Choroid plexus epithelial cell (primary cell): ENCODE results near the gene SLC39A6.
"Not testable (repeated sequence)": the region's sequence is repeated elsewhere in the genome, so short reads cannot be mapped to it uniquely, and the experiment has no call there.

Experiments
- DNase-seq: peaks from one replicate; pipeline ENCODE4 v3.0.0-alpha.2; 2010; ENCODE audit warnings: low read depth
- H3K4me3 ChIP-seq: 2 replicates; pipeline ENCODE4 v1.5.1; 2011; ENCODE audit warnings: low read depth, mild to moderate bottlenecking, control low read depth, low read length, moderate library complexity
- CTCF ChIP-seq: conservative IDR thresholded peaks from 2 replicates; pipeline ENCODE4 v1.5.1; 2011; ENCODE audit warnings: low read depth, mild to moderate bottlenecking, control low read depth, inconsistent platforms, low read length, moderate library complexity

SLC39A6 gene

GRCh38 chr18:36104749-36105148, 24.4 kb downstream of the SLC39A6 start:
- no peak for DNase-seq
- TF ChIP-seq CTCF = no peak
- no peak overlapping the region for H3K4me3 ChIP-seq

- no peak for DNase-seq
- TF ChIP-seq CTCF = no peak
- H3K4me3 ChIP-seq = no peak overlapping the region
Measured at GRCh38 chr18:36101943-36102342, 27.2 kb downstream of the SLC39A6 start.

- DNase-seq = no peak
- no peak for TF ChIP-seq CTCF
- no peak overlapping the region for H3K4me3 ChIP-seq
Measured at GRCh38 chr18:36099311-36099710, 29.8 kb downstream of the SLC39A6 start.

GRCh38 chr18:36096955-36097354, 32.2 kb downstream of the SLC39A6 start:
- DNase-seq = no peak
- no peak for TF ChIP-seq CTCF
- H3K4me3 ChIP-seq = no peak overlapping the region

- TF ChIP-seq CTCF = peak; percentile 56
- no peak overlapping the region for H3K4me3 ChIP-seq
- DNase-seq = peak; percentile 90
Measured at GRCh38 chr18:36095936-36096519, 33.1 kb downstream of the SLC39A6 start.

GRCh38 chr18:36094431-36094830, 34.7 kb downstream of the SLC39A6 start:
- TF ChIP-seq CTCF = no peak
- H3K4me3 ChIP-seq = no peak overlapping the region
- DNase-seq = no peak

GRCh38 chr18:36092116-36092515, 37.0 kb downstream of the SLC39A6 start:
- not testable (repeated sequence) for H3K4me3 ChIP-seq, DNase-seq

- no peak for TF ChIP-seq CTCF
- no peak for DNase-seq
- H3K4me3 ChIP-seq = no peak overlapping the region
Measured at GRCh38 chr18:36089001-36089400, 40.1 kb downstream of the SLC39A6 start.
